ENCODE measurements around the gene THADA. TPM values are rescaled to one million over a fixed set of nuclear protein-coding genes. Genes with fewer than 3 reads are reported as not detected.
"Not testable (repeated sequence)": the region's sequence is repeated elsewhere in the genome, so short reads cannot be mapped to it uniquely, and the experiment has no call there.

The THADA gene
- total RNA-seq, 6 donors from 2014 or later = 23.6 to 57.5 (median 37.3) TPM

DNA sequence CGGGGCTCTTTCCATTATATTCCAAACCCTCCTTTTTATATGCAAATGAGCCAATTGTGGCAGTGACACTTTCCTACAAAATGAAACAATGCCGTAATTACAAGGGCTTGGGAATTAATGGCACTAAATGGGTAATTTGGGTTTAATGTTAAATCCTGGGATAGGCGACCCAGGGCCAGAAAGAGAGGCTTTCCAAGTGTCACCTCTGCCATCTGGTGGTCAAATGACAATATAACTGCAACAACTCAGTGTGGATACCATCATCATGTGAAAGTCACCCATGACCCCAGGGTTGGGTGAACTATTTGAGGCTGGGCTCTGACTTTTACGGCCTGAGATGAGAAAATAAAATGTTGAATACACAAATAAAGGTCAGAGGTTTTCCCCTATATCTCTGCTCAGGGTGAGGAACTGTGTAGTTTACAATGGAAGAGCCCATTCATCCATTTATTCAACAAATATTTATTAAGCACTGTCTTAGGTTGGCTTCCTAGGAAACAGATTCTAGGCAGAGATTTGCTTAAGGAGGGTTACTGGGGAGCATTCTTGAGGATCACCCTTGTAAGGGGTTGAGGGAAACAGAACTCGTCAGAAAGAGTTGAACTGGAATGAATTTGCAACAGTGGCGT is 13.6 kb upstream of the THADA start:
- WGBS, 2 donors = 33 to 49% methylated on average over 6 of the region's 6 CpGs
- TF ChIP-seq POLR2AphosphoS5 (IDR thresholded peaks at IDR 0.05) (no peak), POLR2A (IDR thresholded peaks at IDR 0.05) (no peak), EP300 (IDR thresholded peaks at IDR 0.05) (no peak)
- TF ChIP-seq, protein P1, sequence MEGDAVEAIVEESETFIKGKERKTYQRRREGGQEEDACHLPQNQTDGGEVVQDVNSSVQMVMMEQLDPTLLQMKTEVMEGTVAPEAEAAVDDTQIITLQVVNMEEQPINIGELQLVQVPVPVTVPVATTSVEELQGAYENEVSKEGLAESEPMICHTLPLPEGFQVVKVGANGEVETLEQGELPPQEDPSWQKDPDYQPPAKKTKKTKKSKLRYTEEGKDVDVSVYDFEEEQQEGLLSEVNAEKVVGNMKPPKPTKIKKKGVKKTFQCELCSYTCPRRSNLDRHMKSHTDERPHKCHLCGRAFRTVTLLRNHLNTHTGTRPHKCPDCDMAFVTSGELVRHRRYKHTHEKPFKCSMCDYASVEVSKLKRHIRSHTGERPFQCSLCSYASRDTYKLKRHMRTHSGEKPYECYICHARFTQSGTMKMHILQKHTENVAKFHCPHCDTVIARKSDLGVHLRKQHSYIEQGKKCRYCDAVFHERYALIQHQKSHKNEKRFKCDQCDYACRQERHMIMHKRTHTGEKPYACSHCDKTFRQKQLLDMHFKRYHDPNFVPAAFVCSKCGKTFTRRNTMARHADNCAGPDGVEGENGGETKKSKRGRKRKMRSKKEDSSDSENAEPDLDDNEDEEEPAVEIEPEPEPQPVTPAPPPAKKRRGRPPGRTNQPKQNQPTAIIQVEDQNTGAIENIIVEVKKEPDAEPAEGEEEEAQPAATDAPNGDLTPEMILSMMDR (IDR thresholded peaks at IDR 0.05) = peak; percentile 33 to 70 (median 61)
- Histone ChIP-seq H3K9me3 (no peaks in the 10 kb centered on the region), H3K4me1 (peaks cover 0 to 13% (median 0%) of the 10 kb centered on the region in 4 donors), H3K27ac (no peak overlapping the region), H3K36me3 (no peaks in the 10 kb centered on the region), H3K27me3 (no peaks in the 10 kb centered on the region), H3K4me3 (no peak overlapping the region)
- DNase-seq (no peak), ATAC-seq (ENCODE audit: low FRiP score in 2 of 2) (peak; percentile 76 to 77)

- DNase-seq (no peak), ATAC-seq (ENCODE audit: low FRiP score in 2 of 2) (no peak)
- TF ChIP-seq, protein P1 (IDR thresholded peaks at IDR 0.05) = no peak
- no peak for TF ChIP-seq POLR2A (IDR thresholded peaks at IDR 0.05)
- TF ChIP-seq EP300 (IDR thresholded peaks at IDR 0.05) = no peak
- no peak for TF ChIP-seq POLR2AphosphoS5 (IDR thresholded peaks at IDR 0.05)
- Histone ChIP-seq H3K36me3 (no peaks in the 10 kb centered on the region), H3K27me3 (no peaks in the 10 kb centered on the region), H3K9me3 (no peaks in the 10 kb centered on the region), H3K4me1 (peaks cover 0 to 7% (median 0%) of the 10 kb centered on the region in 4 donors), H3K4me3 (no peak overlapping the region), H3K27ac (no peak overlapping the region)
- 89% methylated on average over 5 of the region's 5 CpGs for WGBS, 2 donors
Observed at GRCh38 chr2:43605851-43606250, 10.0 kb upstream of the THADA start.

GRCh38 chr2:43605079-43605655 is 9.3 kb upstream of the THADA start:
- H3K36me3 ChIP-seq = no peaks in the 10 kb centered on the region
- TF ChIP-seq EP300 (IDR thresholded peaks at IDR 0.05) = no peak
- no peak for TF ChIP-seq POLR2AphosphoS5 (IDR thresholded peaks at IDR 0.05)
- no peak for TF ChIP-seq POLR2A (IDR thresholded peaks at IDR 0.05)
- TF ChIP-seq, protein P1 (IDR thresholded peaks at IDR 0.05) = peak in 3 of 6 experiments; percentile 22 to 30 (median 24)
- WGBS, 2 donors = 7 to 17% methylated on average over 2 of the region's 2 CpGs
- no peak overlapping the region for H3K4me3 ChIP-seq
- ATAC-seq (ENCODE audit: low FRiP score in 2 of 2) = no peak
- no peak for DNase-seq
- no peak overlapping the region for H3K27ac ChIP-seq
- no peaks in the 10 kb centered on the region for H3K9me3 ChIP-seq
- peaks cover 0 to 7% (median 0%) of the 10 kb centered on the region in 4 donors for H3K4me1 ChIP-seq
- H3K27me3 ChIP-seq = no peaks in the 10 kb centered on the region

GRCh38 chr2:43604674-43605073 is 8.8 kb upstream of the THADA start:
- 49 to 66% methylated on average over 4 of the region's 4 CpGs for WGBS, 2 donors
- ATAC-seq (ENCODE audit: low FRiP score in 2 of 2) (no peak), DNase-seq (no peak)
- no peaks in the 10 kb centered on the region for H3K36me3 ChIP-seq
- TF ChIP-seq, protein P1 (IDR thresholded peaks at IDR 0.05) = no peak
- TF ChIP-seq EP300 (IDR thresholded peaks at IDR 0.05) (no peak), POLR2AphosphoS5 (IDR thresholded peaks at IDR 0.05) (no peak), POLR2A (IDR thresholded peaks at IDR 0.05) (no peak)
- no peak overlapping the region for H3K4me3 ChIP-seq
- H3K27ac ChIP-seq = no peak overlapping the region
- no peaks in the 10 kb centered on the region for H3K27me3 ChIP-seq
- peaks cover 0 to 7% (median 0%) of the 10 kb centered on the region in 4 donors for H3K4me1 ChIP-seq
- no peaks in the 10 kb centered on the region for H3K9me3 ChIP-seq

- ATAC-seq (ENCODE audit: low FRiP score in 2 of 2) = not testable (repeated sequence)
- WGBS, 2 donors = 73 to 74% methylated on average over 1 of the region's 1 CpG
Observed at GRCh38 chr2:43600596-43600995, 4.8 kb upstream of the THADA start.

More at GRCh38 chr2:43600596-43600995, 4.8 kb upstream of the THADA start:
- H3K27me3 ChIP-seq, H3K4me3 ChIP-seq, DNase-seq, H3K9me3 ChIP-seq, H3K4me1 ChIP-seq, H3K36me3 ChIP-seq, H3K27ac ChIP-seq: not testable (repeated sequence)

All from upper lobe of left lung (tissue), 6 donors.